ENCODE results near the gene ERICH4. TPM values are rescaled to one million over a fixed set of nuclear protein-coding genes. Genes with fewer than 3 reads are reported as not detected.

ERICH4 gene
- total RNA-seq, 2 donors from 2014 or later = not detected

- TF ChIP-seq, protein P1, sequence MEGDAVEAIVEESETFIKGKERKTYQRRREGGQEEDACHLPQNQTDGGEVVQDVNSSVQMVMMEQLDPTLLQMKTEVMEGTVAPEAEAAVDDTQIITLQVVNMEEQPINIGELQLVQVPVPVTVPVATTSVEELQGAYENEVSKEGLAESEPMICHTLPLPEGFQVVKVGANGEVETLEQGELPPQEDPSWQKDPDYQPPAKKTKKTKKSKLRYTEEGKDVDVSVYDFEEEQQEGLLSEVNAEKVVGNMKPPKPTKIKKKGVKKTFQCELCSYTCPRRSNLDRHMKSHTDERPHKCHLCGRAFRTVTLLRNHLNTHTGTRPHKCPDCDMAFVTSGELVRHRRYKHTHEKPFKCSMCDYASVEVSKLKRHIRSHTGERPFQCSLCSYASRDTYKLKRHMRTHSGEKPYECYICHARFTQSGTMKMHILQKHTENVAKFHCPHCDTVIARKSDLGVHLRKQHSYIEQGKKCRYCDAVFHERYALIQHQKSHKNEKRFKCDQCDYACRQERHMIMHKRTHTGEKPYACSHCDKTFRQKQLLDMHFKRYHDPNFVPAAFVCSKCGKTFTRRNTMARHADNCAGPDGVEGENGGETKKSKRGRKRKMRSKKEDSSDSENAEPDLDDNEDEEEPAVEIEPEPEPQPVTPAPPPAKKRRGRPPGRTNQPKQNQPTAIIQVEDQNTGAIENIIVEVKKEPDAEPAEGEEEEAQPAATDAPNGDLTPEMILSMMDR (IDR thresholded peaks at IDR 0.05) = no peak
- Histone ChIP-seq H3K4me1 (no peaks in the 10 kb centered on the region), H3K9ac (ENCODE audit: low read depth in 2 of 2, low read length in 2 of 2) (no peak overlapping the region), H3K36me3 (no peaks in the 10 kb centered on the region), H3K4me3 (no peak overlapping the region), H3K27ac (no peak overlapping the region), H3K9me3 (no peaks in the 10 kb centered on the region), H3K27me3 (no peaks in the 10 kb centered on the region)
- DNase-seq = no peak
- intact Hi-C loops (cut with DNase I) = no loop called here
These were observed 31.6 kb upstream of the ERICH4 start for GRCh38 chr19:41411100-41411967.

- Histone ChIP-seq H3K36me3 (no peaks in the 10 kb centered on the region), H3K27me3 (no peaks in the 10 kb centered on the region), H3K9ac (ENCODE audit: low read depth in 2 of 2, low read length in 2 of 2) (no peak overlapping the region), H3K4me3 (no peak overlapping the region), H3K4me1 (no peaks in the 10 kb centered on the region), H3K27ac (no peak overlapping the region), H3K9me3 (no peaks in the 10 kb centered on the region)
- TF ChIP-seq, protein P1 (IDR thresholded peaks at IDR 0.05) = no peak
- no peak for DNase-seq
- intact Hi-C loops (cut with DNase I) = no loop called here
These were observed 31.0 kb upstream of the ERICH4 start for GRCh38 chr19:41411968-41412265.

DNA sequence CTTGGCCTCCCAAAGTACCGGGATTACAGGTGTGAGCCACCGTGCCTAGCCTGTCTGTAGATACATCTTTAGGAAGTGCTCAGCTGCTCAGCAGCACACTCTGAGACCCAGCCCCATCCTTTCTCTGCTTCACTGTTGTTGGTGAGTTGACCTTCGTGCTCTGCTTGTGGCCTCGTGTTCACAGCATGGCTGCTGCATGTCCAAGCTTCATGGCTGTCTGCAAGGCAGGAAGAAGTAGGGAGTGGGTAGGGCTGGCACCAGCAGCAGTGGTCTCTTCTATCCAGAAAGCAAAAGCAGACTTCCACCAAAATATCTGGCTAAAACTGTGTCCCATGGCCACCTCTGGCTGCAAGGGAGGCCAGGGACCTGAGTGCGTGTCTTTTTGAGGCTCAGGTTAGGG lies 30.0 kb upstream of the ERICH4 start:
- TF ChIP-seq, protein P1 (IDR thresholded peaks at IDR 0.05) = no peak
- Histone ChIP-seq H3K27ac (no peak overlapping the region), H3K4me1 (no peaks in the 10 kb centered on the region), H3K9me3 (no peaks in the 10 kb centered on the region), H3K9ac (ENCODE audit: low read depth in 2 of 2, low read length in 2 of 2) (no peak overlapping the region), H3K36me3 (no peaks in the 10 kb centered on the region), H3K27me3 (no peaks in the 10 kb centered on the region), H3K4me3 (no peak overlapping the region)
- intact Hi-C loops (cut with DNase I) = no loop called here
- DNase-seq = no peak

GRCh38 chr19:41413947-41414346 lies 29.0 kb upstream of the ERICH4 start:
- Histone ChIP-seq H3K9ac (ENCODE audit: low read depth in 2 of 2, low read length in 2 of 2) (peak overlapping the region in 1 of 2 donors; percentile 15), H3K9me3 (no peaks in the 10 kb centered on the region), H3K4me3 (no peak overlapping the region), H3K4me1 (no peaks in the 10 kb centered on the region), H3K27ac (no peak overlapping the region), H3K27me3 (no peaks in the 10 kb centered on the region), H3K36me3 (peaks cover 2% of the 10 kb centered on the region)
- intact Hi-C loops (cut with DNase I) = no loop called here
- no peak for DNase-seq
- TF ChIP-seq, protein P1 (IDR thresholded peaks at IDR 0.05) = no peak

- Histone ChIP-seq H3K4me3 (no peak overlapping the region), H3K4me1 (no peaks in the 10 kb centered on the region), H3K27ac (no peak overlapping the region), H3K36me3 (peaks cover 6% of the 10 kb centered on the region), H3K9ac (ENCODE audit: low read depth in 2 of 2, low read length in 2 of 2) (peak overlapping the region in 1 of 2 donors; percentile 32), H3K9me3 (no peaks in the 10 kb centered on the region), H3K27me3 (no peaks in the 10 kb centered on the region)
- intact Hi-C loops (cut with DNase I) = no loop called here
- DNase-seq = no peak
- TF ChIP-seq, protein P1 (IDR thresholded peaks at IDR 0.05) = no peak
These were observed 28.5 kb upstream of the ERICH4 start for GRCh38 chr19:41414461-41414860.
